GM12801 (cell line): ENCODE measurements around the gene SNRPA.

ENCODE experiments used
- TF ChIP-seq, protein P1 (sequence below): IDR thresholded peaks from one replicate; pipeline ENCODE4 v1.5.1; 2011; ENCODE audit warnings: control low read depth; ENCODE audit not compliant: insufficient read length; ENCODE audit errors: extremely low read depth

Gene SNRPA

GRCh38 chr19:40786060-40787037 is 35.3 kb downstream of the SNRPA start:
- TF ChIP-seq, protein P1, sequence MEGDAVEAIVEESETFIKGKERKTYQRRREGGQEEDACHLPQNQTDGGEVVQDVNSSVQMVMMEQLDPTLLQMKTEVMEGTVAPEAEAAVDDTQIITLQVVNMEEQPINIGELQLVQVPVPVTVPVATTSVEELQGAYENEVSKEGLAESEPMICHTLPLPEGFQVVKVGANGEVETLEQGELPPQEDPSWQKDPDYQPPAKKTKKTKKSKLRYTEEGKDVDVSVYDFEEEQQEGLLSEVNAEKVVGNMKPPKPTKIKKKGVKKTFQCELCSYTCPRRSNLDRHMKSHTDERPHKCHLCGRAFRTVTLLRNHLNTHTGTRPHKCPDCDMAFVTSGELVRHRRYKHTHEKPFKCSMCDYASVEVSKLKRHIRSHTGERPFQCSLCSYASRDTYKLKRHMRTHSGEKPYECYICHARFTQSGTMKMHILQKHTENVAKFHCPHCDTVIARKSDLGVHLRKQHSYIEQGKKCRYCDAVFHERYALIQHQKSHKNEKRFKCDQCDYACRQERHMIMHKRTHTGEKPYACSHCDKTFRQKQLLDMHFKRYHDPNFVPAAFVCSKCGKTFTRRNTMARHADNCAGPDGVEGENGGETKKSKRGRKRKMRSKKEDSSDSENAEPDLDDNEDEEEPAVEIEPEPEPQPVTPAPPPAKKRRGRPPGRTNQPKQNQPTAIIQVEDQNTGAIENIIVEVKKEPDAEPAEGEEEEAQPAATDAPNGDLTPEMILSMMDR = no peak

- TF ChIP-seq, protein P1 = no peak
Measured at GRCh38 chr19:40791349-40791748, 40.3 kb downstream of the SNRPA start.

- TF ChIP-seq, protein P1 = no peak
Measured at GRCh38 chr19:40791996-40792395, 41.0 kb downstream of the SNRPA start.

DNA sequence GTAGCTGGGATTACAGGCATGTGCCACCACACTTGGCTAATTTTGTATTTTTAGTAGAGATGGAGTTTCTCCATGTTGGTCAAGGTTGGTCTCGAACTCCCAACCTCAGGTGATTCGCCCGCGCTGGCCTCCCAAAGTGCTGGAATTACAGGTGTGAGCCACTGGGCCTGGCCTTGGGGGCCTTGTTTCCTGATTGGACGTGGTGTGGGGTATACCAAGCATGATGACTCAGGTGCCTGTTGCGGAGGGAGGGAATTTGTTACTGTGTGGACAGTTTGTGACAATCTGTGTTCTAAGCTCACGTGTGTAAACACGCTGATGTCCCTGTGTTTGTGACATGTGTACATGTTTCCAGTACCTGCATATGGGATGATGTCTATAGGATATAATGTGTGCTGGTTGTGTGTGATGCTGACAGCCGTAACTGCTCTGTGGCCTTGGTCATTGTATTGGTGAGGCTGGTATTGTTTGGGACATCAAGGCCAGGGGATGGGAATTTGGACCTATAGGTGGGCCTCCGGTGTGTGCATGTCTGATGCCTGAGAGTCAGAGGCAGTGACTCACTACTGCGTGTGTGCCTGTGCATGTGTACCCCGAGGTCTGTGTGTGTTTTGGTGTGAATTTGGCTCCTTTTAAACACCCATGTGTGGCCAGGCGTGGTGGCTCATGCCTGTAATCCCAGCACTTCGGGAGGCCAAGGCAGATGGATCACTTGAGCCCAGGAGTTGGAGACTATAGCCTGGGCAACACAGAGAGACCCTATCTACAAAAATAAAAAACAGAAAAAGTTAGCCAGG is 46.4 kb downstream of the SNRPA start:
- TF ChIP-seq, protein P1 = no peak

DNA sequence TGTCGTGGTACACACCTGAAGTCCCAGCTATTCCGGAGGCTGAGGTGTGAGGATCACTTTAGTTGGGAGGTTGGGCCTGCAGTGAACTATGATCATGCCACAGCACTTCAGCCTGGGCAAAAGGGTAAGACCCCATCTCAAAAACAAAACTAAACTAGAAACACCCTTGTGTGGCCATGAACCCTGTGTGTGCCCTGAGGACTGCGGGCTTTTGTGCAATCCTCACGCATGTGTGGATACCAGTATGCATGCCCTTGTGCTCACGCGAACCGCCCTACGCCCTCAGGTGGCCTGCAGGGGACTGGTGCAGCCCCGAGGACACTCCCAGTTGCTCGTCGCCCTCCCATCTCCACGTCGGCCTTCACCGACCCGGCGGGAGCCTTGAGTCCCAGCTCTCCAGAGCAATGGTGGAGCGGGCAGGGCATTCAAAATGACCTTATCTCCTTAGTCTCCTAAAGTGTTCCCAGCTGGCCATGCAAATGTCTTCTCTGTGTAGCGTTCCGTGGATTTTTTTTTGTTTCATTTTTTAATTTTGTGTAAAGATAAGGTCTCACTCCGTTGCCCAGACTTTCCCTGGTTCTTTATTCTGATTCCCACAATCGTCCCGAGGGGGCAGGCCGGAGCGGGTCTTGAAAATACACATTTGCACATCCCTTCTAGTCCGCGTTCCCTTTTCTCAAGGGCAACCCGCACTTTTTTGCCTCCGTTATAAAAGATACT is 47.1 kb downstream of the SNRPA start:
- TF ChIP-seq, protein P1 = no peak

- TF ChIP-seq, protein P1 = no peak
Measured at GRCh38 chr19:40798683-40799557, 47.9 kb downstream of the SNRPA start, which contains the start of gene EGLN2. Gene EGLN2 (plus strand): TSS chr19:40799191. CDS start chr19:40800573, 1,382 bp downstream.
